IMR-90 (cell line): ENCODE results near the gene CDH22. TPM values are rescaled to one million over a fixed set of nuclear protein-coding genes. Genes with fewer than 3 reads are reported as not detected.

ENCODE experiments used
- ATAC-seq: fragments of 200-7000 bp; cut with Tn5 transposase; 2 replicates; pipeline ENCODE4 v1.9.1; 2020; ENCODE audit warnings: low read depth, mild to moderate bottlenecking, moderate library complexity
- BruUV-seq: library from RNA; stranded (reverse); fragments of 400-500 nt; replicated peaks from 2 replicates; lab custom pipeline; 2021; lab: Mats Ljungman, UMichigan
- CTCF ChIA-PET: fragments of 300-600 bp; formaldehyde crosslinking; extraction: SDS; loops from one replicate; lab custom pipeline; 2021; ENCODE audit warnings: antibody characterized with exemption; lab: Yijun Ruan, JAX
- POLR2A ChIA-PET: fragments of 300-600 bp; sonication (Branson Sonifier 250); formaldehyde crosslinking; loops from one replicate; lab custom pipeline; 2022; ENCODE audit warnings: antibody characterized with exemption; ENCODE audit not compliant: unreplicated experiment; lab: Charles Lee
- DNase-seq: peaks from one replicate; pipeline ENCODE4 v3.0.0; 2013
- H2AFZ ChIP-seq: replicated peaks from 2 replicates; pipeline ENCODE3; 2013; ENCODE audit warnings: low read length, mild to moderate bottlenecking; ENCODE audit not compliant: poor library complexity
- H2AK5ac ChIP-seq: 2 replicates; pipeline ENCODE4 v1.6.1; 2013; ENCODE audit warnings: low read depth, low read length, inconsistent platforms
- H2AK9ac ChIP-seq: replicated peaks from 2 replicates; pipeline ENCODE3; 2013; ENCODE audit warnings: mild to moderate bottlenecking, low read depth, low read length, moderate library complexity; ENCODE audit not compliant: poor library complexity
- H2BK120ac ChIP-seq: 2 replicates; pipeline ENCODE4 v1.6.1; 2013; ENCODE audit warnings: low read depth, low read length, inconsistent platforms
- H2BK15ac ChIP-seq: 3 replicates; pipeline ENCODE4 v1.6.1; 2013; ENCODE audit warnings: low read depth, low read length, inconsistent platforms
- H2BK20ac ChIP-seq: 2 replicates; pipeline ENCODE4 v1.6.1; 2013; ENCODE audit warnings: low read depth, mild to moderate bottlenecking, inconsistent platforms, low read length, moderate library complexity
- H2BK5ac ChIP-seq: 2 replicates; pipeline ENCODE4 v1.6.1; 2013; ENCODE audit warnings: mild to moderate bottlenecking, low read depth, low read length, inconsistent platforms; ENCODE audit not compliant: poor library complexity, severe bottlenecking
- H3K14ac ChIP-seq: replicated peaks from 2 replicates; pipeline ENCODE4 v1.6.1; 2013; ENCODE audit warnings: low read depth, low read length, inconsistent platforms
- H3K18ac ChIP-seq: 2 replicates; pipeline ENCODE4 v1.6.1; 2013; ENCODE audit warnings: low read depth, low read length, control low read depth
- H3K23ac ChIP-seq: 2 replicates; pipeline ENCODE4 v1.6.1; 2013; ENCODE audit warnings: low read depth, low read length, inconsistent platforms
- H3K27ac ChIP-seq: 2 replicates; pipeline ENCODE4 v1.5.1; 2013; ENCODE audit warnings: mild to moderate bottlenecking, control low read depth, low read length; ENCODE audit not compliant: insufficient read depth
- H3K27me3 ChIP-seq: 2 replicates; pipeline ENCODE4 v1.6.1; 2013; ENCODE audit warnings: low read length; ENCODE audit not compliant: control insufficient read depth, insufficient read depth
- H3K36me3 ChIP-seq: 2 replicates; pipeline ENCODE4 v1.6.1; 2013; ENCODE audit warnings: low read length, mixed read lengths; ENCODE audit not compliant: control insufficient read depth, insufficient read depth
- H3K4ac ChIP-seq: 2 replicates; pipeline ENCODE4 v1.6.1; 2013; ENCODE audit warnings: low read depth, low read length, inconsistent platforms
- H3K4me1 ChIP-seq: 2 replicates; pipeline ENCODE4 v1.6.1; 2013; ENCODE audit warnings: low read length, mixed read lengths; ENCODE audit not compliant: control insufficient read depth, insufficient read depth
- H3K4me2 ChIP-seq: 2 replicates; pipeline ENCODE4 v1.6.1; 2013; ENCODE audit warnings: low read depth, mild to moderate bottlenecking, control low read depth, low read length, moderate library complexity
- H3K4me3 ChIP-seq: 2 replicates; pipeline ENCODE4 v1.5.1; 2013; ENCODE audit warnings: low read depth, mild to moderate bottlenecking, control low read depth, low read length, moderate library complexity; ENCODE audit not compliant: insufficient read depth
- H3K56ac ChIP-seq: 2 replicates; pipeline ENCODE4 v1.6.1; 2013; ENCODE audit warnings: low read length, inconsistent platforms; ENCODE audit not compliant: insufficient read depth; ENCODE audit errors: extremely low read depth
- H3K79me1 ChIP-seq, 2 experiments: 2 replicates each; pipeline ENCODE4 v1.6.1; 2013; ENCODE audit warnings: low read length in 2 of 2, inconsistent platforms in 1 of 2, low read depth in 1 of 2
- H3K9ac ChIP-seq: 2 replicates; pipeline ENCODE4 v1.6.1; 2013; ENCODE audit warnings: low read depth, low read length, control low read depth
- H3K9me1 ChIP-seq: 2 replicates; pipeline ENCODE4 v1.6.1; 2013; ENCODE audit warnings: low read length, inconsistent platforms; ENCODE audit not compliant: insufficient read depth
- H3K9me3 ChIP-seq: 2 replicates; pipeline ENCODE4 v1.6.1; 2013; ENCODE audit warnings: low read length; ENCODE audit not compliant: control insufficient read depth, insufficient read depth
- H4K20me1 ChIP-seq: 2 replicates; pipeline ENCODE4 v1.6.1; 2013; ENCODE audit warnings: low read length, inconsistent platforms; ENCODE audit not compliant: insufficient read depth
- H4K5ac ChIP-seq: 2 replicates; pipeline ENCODE4 v1.6.1; 2013; ENCODE audit warnings: mild to moderate bottlenecking, low read depth, low read length, control low read depth
- H4K8ac ChIP-seq, 2 experiments: 2 replicates each; pipeline ENCODE4 v1.6.1; 2013; ENCODE audit warnings: low read depth in 2 of 2, low read length in 2 of 2, control low read depth in 1 of 2, inconsistent platforms in 1 of 2
- H4K91ac ChIP-seq: 2 replicates; pipeline ENCODE4 v1.6.1; 2013; ENCODE audit warnings: low read depth, low read length, inconsistent platforms; ENCODE audit not compliant: insufficient read depth
- BHLHE40 ChIP-seq: fragments of 150-350 bp; IDR thresholded peaks from 2 replicates; pipeline ENCODE4 v1.6.1; 2016; ENCODE audit warnings: mild to moderate bottlenecking, low read depth, low read length
- FOS ChIP-seq: fragments of 150-350 bp; IDR thresholded peaks from 2 replicates; pipeline ENCODE4 v1.6.1; 2016; ENCODE audit warnings: low read depth, low read length
- MAZ ChIP-seq: IDR thresholded peaks from 2 replicates; pipeline ENCODE4 v1.6.1; 2012; ENCODE audit warnings: low read depth, mild to moderate bottlenecking, low read length, improper control_type of control experiment, moderate library complexity, borderline replicate concordance
- MXI1 ChIP-seq: IDR thresholded peaks from 2 replicates; pipeline ENCODE4 v1.6.1; 2012; ENCODE audit warnings: low read depth, mild to moderate bottlenecking, low read length, moderate library complexity, borderline replicate concordance
- NFE2L2 ChIP-seq: fragments of 150-350 bp; IDR thresholded peaks from 2 replicates; pipeline ENCODE4 v1.6.1; 2016; ENCODE audit warnings: low read depth, mild to moderate bottlenecking, low read length
- RCOR1 ChIP-seq: IDR thresholded peaks from 2 replicates; pipeline ENCODE4 v1.6.1; 2012; ENCODE audit warnings: mild to moderate bottlenecking, low read length, improper control_type of control experiment; ENCODE audit not compliant: insufficient replicate concordance
- WGBS, 2 experiments: methylation state at CpG; one replicate each; pipeline versions ENCODE4 v1.1.5 to v1.1.7; 2013; ENCODE audit warnings: missing lambda C conversion rate in 2 of 2; ENCODE audit not compliant: insufficient read length in 1 of 2; ENCODE audit errors: extremely low coverage in 2 of 2; 5-methylcytosine and 5-hydroxymethylcytosine counted together
- dilution Hi-C: fragments of 300-500 bp; cut with HindIII; formaldehyde crosslinking; loops from one replicate; pipeline ENCODE4 v1.14.3; 2018; ENCODE audit warnings: low sequenced_read_pairs; ENCODE audit not compliant: unreplicated experiment
- in situ Hi-C: fragments of 300-500 bp; cut with MboI; formaldehyde crosslinking; loops from 3 replicates; pipeline ENCODE4 v1.14.3; 2019; ENCODE audit warnings: low sequenced_read_pairs, inconsistent platforms, mixed read lengths
- intact Hi-C: fragments of 100-400 bp; cut with micrococcal nuclease; formaldehyde crosslinking; loops from 2 replicates; pipeline ENCODE4 v1.10.0; 2022
- polyA plus RNA-seq, 3 experiments: library from polyadenylated mRNA; depleted of rRNA; stranded (reverse); fragments of >200 nt; gene quantifications; 2 replicates each; pipeline ENCODE4 v1.2.3, GENCODE V29; 2012; ENCODE audit warnings: low replicate concordance in 1 of 3
- total RNA-seq: library from RNA; depleted of rRNA; stranded (reverse); fragments of >200 nt; gene quantifications from 2 replicates; pipeline ENCODE4 v1.2.3, GENCODE V29; 2012

CDH22 gene
- total and polyA plus RNA-seq, 2 of the 4 experiments (the other 2 are of a cell fraction) = not detected

DNA sequence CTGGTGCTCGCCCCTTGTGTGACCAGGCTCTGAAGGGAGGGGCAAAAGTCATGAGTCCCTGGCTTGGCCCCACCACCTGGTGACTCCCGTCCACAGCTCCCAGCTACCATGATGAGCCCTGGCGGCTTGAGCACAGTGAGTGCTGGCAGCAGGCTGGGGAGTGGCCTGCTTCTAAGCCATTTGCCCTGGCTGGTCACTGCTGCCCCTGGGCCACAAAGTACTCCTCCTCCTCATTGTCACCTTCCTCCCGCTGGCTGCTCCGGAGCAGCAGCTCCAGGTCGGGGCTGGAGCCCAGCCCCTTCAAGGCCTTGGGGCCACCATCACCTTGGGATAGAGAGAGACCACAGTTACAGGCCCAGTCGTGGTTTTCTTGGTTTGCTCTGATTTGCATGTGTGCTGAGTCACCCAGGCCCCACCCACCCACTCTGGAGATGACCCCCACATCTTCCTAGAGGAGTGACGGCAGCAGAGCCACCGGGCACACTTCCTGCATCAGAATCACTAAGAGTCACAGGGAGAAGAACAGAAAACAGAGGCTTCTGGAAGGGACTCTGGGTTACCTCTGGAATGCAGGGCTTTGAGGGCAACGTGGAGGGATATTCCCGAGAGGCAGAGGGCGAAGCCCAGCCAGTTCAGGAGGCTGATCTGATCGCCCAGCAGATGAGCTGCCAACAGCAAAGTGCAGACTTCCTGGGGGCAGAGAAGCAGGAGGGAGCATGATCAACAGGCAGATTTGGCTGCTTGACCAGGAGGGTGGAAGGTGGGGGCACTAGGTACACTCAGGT is 42.1 kb upstream of the CDH22 start:
- in situ Hi-C loops (no loop called here), intact Hi-C loops (no loop called here)
- peak; percentile 93 for DNase-seq

More for the DNA sequence above, 42.1 kb upstream of the CDH22 start:
- H3K27ac ChIP-seq = peak overlapping the region; percentile 90
- H4K20me1 ChIP-seq = no peaks in the 10 kb centered on the region
- 59% methylated on average over 5 of the region's 13 CpGs; no CpG with 5 or more reads in 1 of the 2 experiments for WGBS, 2 experiments
- peak overlapping the region; percentile 82 for H4K5ac ChIP-seq
- H2BK120ac ChIP-seq = peak overlapping the region; percentile 58
- no peak overlapping the region for H3K4me3 ChIP-seq
- H3K9me1 ChIP-seq = peaks cover 10% of the 10 kb centered on the region; the same call in 1 of the 2 replicates
- peak overlapping the region; percentile 73 for H4K91ac ChIP-seq
- H3K23ac ChIP-seq = peak overlapping the region; percentile 39; the same call in 1 of the 2 replicates
- POLR2A ChIA-PET = no interaction called here
- no peaks in the 10 kb centered on the region; a peak in 1 of 4 replicates for H3K79me1 ChIP-seq
- peaks cover 12% of the 10 kb centered on the region for H3K4me1 ChIP-seq
- peak overlapping the region; percentile 66 for H3K18ac ChIP-seq
- peak overlapping the region; percentile 40 to 84 for H4K8ac ChIP-seq
- peaks cover 14% of the 10 kb centered on the region; the same call in 1 of the 2 replicates for H3K36me3 ChIP-seq
- H3K4me2 ChIP-seq = peak overlapping the region; percentile 34; the same call in 1 of the 2 replicates
- peak overlapping the region; percentile 35; the same call in 1 of the 3 replicates for H2BK15ac ChIP-seq
- dilution Hi-C loops = no loop called here
- BruUV-seq = no TSS peak
- H3K9ac ChIP-seq = peak overlapping the region; percentile 69
- peak overlapping the region; percentile 36; the same call in 1 of the 2 replicates for H3K56ac ChIP-seq
- H2AK9ac ChIP-seq = peak overlapping the region; percentile 93
- CTCF ChIA-PET = interaction anchor here (1.8 kb wide), 1 partner anchor 217 kb away, joined by 7 read pairs; no protein-coding TSS in a partner anchor
- peak overlapping the region; percentile 74 for H2BK5ac ChIP-seq
- no peak overlapping the region for H2BK20ac ChIP-seq
- H3K9me3 ChIP-seq = no peaks in the 10 kb centered on the region
- peak; percentile 87 for ATAC-seq
- no peaks in the 10 kb centered on the region for H3K27me3 ChIP-seq
- peak overlapping the region; percentile 78 for H3K4ac ChIP-seq
- peak overlapping the region; percentile 69; the same call in 1 of the 2 replicates for H3K14ac ChIP-seq
- TF ChIP-seq NFE2L2 = peak; percentile 84
- no peak for TF ChIP-seq FOS
- peak; percentile 85 for TF ChIP-seq MAZ
- no peak; the same call in 1 of the 2 replicates for TF ChIP-seq MXI1
- no peak for TF ChIP-seq RCOR1
- peak; percentile 58; the same call in 1 of the 2 replicates for TF ChIP-seq BHLHE40
- peak overlapping the region; percentile 88 for H2AK5ac ChIP-seq
- peak overlapping the region; percentile 86 for H2AFZ ChIP-seq
